HCT116 (cell line): Measurements from ENCODE around the gene FARP1. TPM values are rescaled to one million over a fixed set of nuclear protein-coding genes. Genes with fewer than 3 reads are reported as not detected.

ENCODE experiments used
- ATAC-seq: fragments of 200-7000 bp; cut with Tn5 transposase; 2 replicates; pipeline ENCODE4 v1.9.1; 2020; ENCODE audit warnings: mild to moderate bottlenecking, moderate library complexity
- BruUV-seq: library from RNA; stranded (reverse); fragments of 400-500 nt; replicated peaks from 2 replicates; lab custom pipeline; 2021; lab: Mats Ljungman, UMichigan
- CTCF ChIA-PET: fragments of 300-600 bp; sonication (Branson Sonifier 250); formaldehyde crosslinking; loops from one replicate; lab custom pipeline; 2021; ENCODE audit warnings: antibody characterized with exemption; lab: Charles Lee
- POLR2A ChIA-PET: fragments of 300-600, 350-600 bp; sonication (Branson Sonifier 250); formaldehyde crosslinking; loops from one replicate; lab custom pipeline; 2021; ENCODE audit warnings: antibody characterized with exemption; lab: Charles Lee
- RAD21 ChIA-PET, 2 experiments: fragments of 300-600 bp; sonication (Branson Sonifier 250); formaldehyde crosslinking; loops; one replicate each; lab custom pipeline; 2023; ENCODE audit warnings: low total read pairs in 2 of 2; ENCODE audit not compliant: uncharacterized antibody in 2 of 2, unreplicated experiment in 2 of 2, low non-redundant PET in 1 of 2; lab: Charles Lee
- DNase-seq: peaks from one replicate; pipeline ENCODE4 v3.0.0-alpha.2; 2010; ENCODE audit warnings: low read depth, low spot score
- H2AFZ ChIP-seq: fragments of 200-600 bp; shearing (Covaris generic), sonication (generic); 2 replicates; pipeline ENCODE4 v1.6.1; 2017; ENCODE audit warnings: low read depth, mixed run types, mixed read lengths, antibody characterized with exemption, low read length; ENCODE audit not compliant: poor library complexity, severe bottlenecking
- H3K27ac ChIP-seq: 2 replicates; pipeline ENCODE4 v1.5.1; 2012; ENCODE audit warnings: low read depth, low read length
- H3K27me3 ChIP-seq: fragments of 200-600 bp; sonication (generic); 2 replicates; pipeline ENCODE4 v1.6.1; 2016; ENCODE audit warnings: mixed run types, low read length, mixed read lengths; ENCODE audit not compliant: insufficient read depth
- H3K36me3 ChIP-seq, 2 experiments: fragments of 200-500 bp in 1 of 2; fragments of 200-600 bp in 1 of 2; sonication (Bioruptor generic) in 1 of 2; sonication (generic) in 1 of 2; 2 replicates each; pipeline versions ENCODE4 v1.5.1 to v1.6.1; 2014 to 2016; ENCODE audit warnings: low read length in 2 of 2, inconsistent platforms in 1 of 2, mixed read lengths in 1 of 2, mixed run types in 1 of 2; ENCODE audit not compliant: insufficient read depth in 2 of 2, control insufficient read depth in 1 of 2
- H3K4me1 ChIP-seq, 2 experiments: fragments of 200-600 bp in 1 of 2; sonication (generic) in 1 of 2; 2 replicates each; pipeline versions ENCODE4 v1.5.1 to v1.6.1; 2012 to 2017; ENCODE audit warnings: low read length in 2 of 2, inconsistent platforms in 1 of 2, mild to moderate bottlenecking in 1 of 2, mixed read lengths in 1 of 2, mixed run types in 1 of 2, moderate library complexity in 1 of 2; ENCODE audit not compliant: insufficient read depth in 2 of 2, control insufficient read depth in 1 of 2
- H3K4me2 ChIP-seq: fragments of 200-600 bp; sonication (generic); 2 replicates; pipeline ENCODE4 v1.6.1; 2017; ENCODE audit warnings: mixed run types, low read length, mixed read lengths
- H3K4me3 ChIP-seq, 2 experiments: fragments of 200-600 bp in 1 of 2; sonication (generic) in 1 of 2; replicated peaks in 1 of 2; 2 replicates each; pipeline ENCODE4 v1.5.1; 2011 to 2016; ENCODE audit warnings: low read length in 2 of 2, control low read depth in 1 of 2, low read depth in 1 of 2, mild to moderate bottlenecking in 1 of 2, mixed read lengths in 1 of 2, mixed run types in 1 of 2
- H3K79me2 ChIP-seq: fragments of 200-600 bp; sonication (generic); 2 replicates; pipeline ENCODE4 v1.6.1; 2017; ENCODE audit warnings: mild to moderate bottlenecking, mixed run types, low read length, moderate library complexity, mixed read lengths; ENCODE audit not compliant: insufficient read depth
- H3K9ac ChIP-seq: fragments of 200-600 bp; sonication (generic); 2 replicates; pipeline ENCODE4 v1.6.1; 2016; ENCODE audit warnings: low read length, mixed read lengths
- H3K9me2 ChIP-seq: fragments of 200-600 bp; sonication (generic), shearing (Covaris generic); 2 replicates; pipeline ENCODE4 v1.6.1; 2017; ENCODE audit warnings: mixed run types, mild to moderate bottlenecking, moderate library complexity; ENCODE audit not compliant: insufficient read depth
- H3K9me3 ChIP-seq, 2 experiments: fragments of 200-500 bp in 1 of 2; fragments of 200-600 bp in 1 of 2; sonication (Bioruptor generic) in 1 of 2; sonication (generic) in 1 of 2; 2 replicates each; pipeline ENCODE4 v1.6.1; 2014 to 2017; ENCODE audit warnings: low read length in 2 of 2, mixed read lengths in 2 of 2, inconsistent platforms in 1 of 2, low read depth in 1 of 2, mild to moderate bottlenecking in 1 of 2, mixed run types in 1 of 2, moderate library complexity in 1 of 2; ENCODE audit not compliant: control insufficient read depth in 1 of 2, insufficient read depth in 1 of 2
- H4K20me1 ChIP-seq: fragments of 200-600 bp; sonication (generic), shearing (Covaris generic); 2 replicates; pipeline ENCODE4 v1.6.1; 2017; ENCODE audit warnings: mixed run types, mild to moderate bottlenecking, moderate library complexity; ENCODE audit not compliant: insufficient read depth
- ATF3 ChIP-seq: IDR thresholded peaks from 2 replicates; pipeline ENCODE4 v1.6.1; 2012
- EZH2phosphoT487 ChIP-seq: fragments of 200-600 bp; IDR thresholded peaks from 2 replicates; pipeline ENCODE4 v1.6.1; 2018; ENCODE audit warnings: antibody characterized with exemption, borderline replicate concordance
- FOSL1 ChIP-seq: IDR thresholded peaks from 2 replicates; pipeline ENCODE4 v1.6.1; 2012; ENCODE audit warnings: low read depth
- POLR2A ChIP-seq: IDR thresholded peaks from 2 replicates; pipeline ENCODE4 v1.7.0; 2011; ENCODE audit warnings: borderline replicate concordance; ENCODE audit not compliant: insufficient read depth, insufficient read length; ENCODE audit errors: extremely low read depth
- POLR2AphosphoS5 ChIP-seq: IDR thresholded peaks from 2 replicates; pipeline ENCODE4 v1.6.1; 2011; ENCODE audit warnings: mild to moderate bottlenecking, low read depth, low read length, moderate library complexity
- SIN3A ChIP-seq: IDR thresholded peaks from 2 replicates; pipeline ENCODE4 v1.6.1; 2012; ENCODE audit warnings: low read depth
- intact Hi-C: fragments of 100-400 bp; cut with micrococcal nuclease; formaldehyde crosslinking; loops from 2 replicates; pipeline ENCODE4 v1.10.0; 2022
- total RNA-seq: library from RNA; stranded (reverse); gene quantifications from one replicate; pipeline ENCODE4 v1.2.1, GENCODE V29; 2021; ENCODE audit not compliant: unreplicated experiment
- TF ChIP-seq, protein P1 (sequence below): IDR thresholded peaks from 2 replicates; pipeline ENCODE4 v1.6.1; 2012

FARP1 gene
- total RNA-seq, 1 experiment from 2014 or later, result 30.5 TPM

DNA sequence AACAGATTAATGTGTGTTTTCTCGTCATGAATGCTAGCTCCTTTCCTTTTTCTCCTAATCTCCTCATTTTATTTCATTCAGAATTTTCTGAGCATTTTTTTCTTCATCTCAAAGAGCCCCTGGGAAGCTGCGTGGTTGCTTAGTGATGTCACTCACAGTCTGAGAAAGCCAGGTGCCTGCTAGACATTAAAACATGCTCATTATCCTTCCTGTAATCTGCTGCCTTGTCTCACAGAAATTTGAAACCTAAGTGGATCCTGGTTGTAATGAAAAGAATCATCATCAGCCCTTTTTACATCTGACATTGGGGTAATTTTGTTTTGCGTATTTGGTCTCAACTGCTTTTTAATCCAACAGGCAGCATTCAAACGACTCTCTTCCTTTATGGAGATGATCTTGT, 142.4 kb downstream of the FARP1 start:
- intact Hi-C loops, result no loop called here
- no peak overlapping the region for H3K27ac ChIP-seq
- H3K36me3 ChIP-seq, result no peaks in the 10 kb centered on the region
- ATAC-seq, result no peak
- ChIA-PET POLR2A (no interaction called here), RAD21 (no interaction called here), CTCF (no interaction called here)
- no peak for TF ChIP-seq POLR2A
- no peak for TF ChIP-seq EZH2phosphoT487
- TF ChIP-seq, protein P1, sequence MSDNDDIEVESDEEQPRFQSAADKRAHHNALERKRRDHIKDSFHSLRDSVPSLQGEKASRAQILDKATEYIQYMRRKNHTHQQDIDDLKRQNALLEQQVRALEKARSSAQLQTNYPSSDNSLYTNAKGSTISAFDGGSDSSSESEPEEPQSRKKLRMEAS, result no peak
- no peak for TF ChIP-seq FOSL1
- no peak for TF ChIP-seq SIN3A
- no peaks in the 10 kb centered on the region for H3K4me1 ChIP-seq
- H3K4me2 ChIP-seq, result no peak overlapping the region
- no peak overlapping the region for H3K9ac ChIP-seq
- H3K79me2 ChIP-seq, result no peaks in the 10 kb centered on the region
- H3K4me3 ChIP-seq, result no peak overlapping the region
- H2AFZ ChIP-seq, result no peak overlapping the region
- H4K20me1 ChIP-seq, result no peaks in the 10 kb centered on the region
- no peaks in the 10 kb centered on the region for H3K9me2 ChIP-seq
- BruUV-seq, result no TSS peak
- no peaks in the 10 kb centered on the region for H3K9me3 ChIP-seq
- no peak for DNase-seq
- H3K27me3 ChIP-seq, result no peaks in the 10 kb centered on the region

GRCh38 chr13:98285852-98286594, 143.1 kb downstream of the FARP1 start:
- H2AFZ ChIP-seq, result no peak overlapping the region
- no peaks in the 10 kb centered on the region for H3K79me2 ChIP-seq
- DNase-seq, result no peak
- H3K9ac ChIP-seq, result no peak overlapping the region
- ChIA-PET POLR2A (no interaction called here), CTCF (no interaction called here), RAD21 (no interaction called here)
- no peaks in the 10 kb centered on the region for H3K9me2 ChIP-seq
- ATAC-seq, result no peak
- H3K27ac ChIP-seq, result no peak overlapping the region
- H3K4me3 ChIP-seq, result no peak overlapping the region
- no peaks in the 10 kb centered on the region for H4K20me1 ChIP-seq
- TF ChIP-seq ATF3 (no peak), POLR2AphosphoS5 (no peak), POLR2A (no peak)
- TF ChIP-seq, protein P1, result no peak
- H3K9me3 ChIP-seq, result no peaks in the 10 kb centered on the region
- H3K36me3 ChIP-seq, result no peaks in the 10 kb centered on the region
- H3K27me3 ChIP-seq, result no peaks in the 10 kb centered on the region
- no peaks in the 10 kb centered on the region for H3K4me1 ChIP-seq
- no TSS peak for BruUV-seq
- intact Hi-C loops, result no loop called here
- no peak overlapping the region for H3K4me2 ChIP-seq
